ENCODE measurements around the gene SLC51A.
"Not testable (repeated sequence)": the region's sequence is repeated elsewhere in the genome, so short reads cannot be mapped to it uniquely, and the experiment has no call there.

Gene SLC51A

DNA sequence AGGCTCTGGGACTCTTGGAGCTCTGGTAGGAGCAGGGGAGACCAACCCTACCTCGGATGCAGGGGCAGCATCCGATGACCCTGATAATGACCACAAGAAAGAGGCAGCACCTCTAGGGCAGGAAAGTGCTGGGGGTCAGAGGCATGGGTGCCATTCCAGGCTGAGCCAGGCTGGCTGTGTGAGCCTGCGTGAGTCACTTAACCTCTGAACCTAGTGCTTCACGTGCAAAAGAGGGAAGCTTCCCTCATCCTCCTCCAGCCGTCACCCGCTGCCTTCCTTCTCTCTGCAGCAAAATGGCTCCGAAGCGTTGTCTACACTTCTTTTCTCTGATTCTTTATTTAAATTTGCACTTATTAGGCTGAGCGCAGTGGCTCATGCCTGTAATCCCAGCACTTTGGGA is 40.6 kb upstream of the SLC51A start:
- Histone ChIP-seq H3K4me3 (ENCODE audit: insufficient read length, low read depth) (no peak overlapping the region), H3K4me1 (ENCODE audit: insufficient read depth, insufficient read length) (peaks cover 10% of the 10 kb centered on the region), H3K36me3 (ENCODE audit: insufficient read depth, insufficient read length, low read length) (no peaks in the 10 kb centered on the region), H3K27me3 (ENCODE audit: insufficient read depth, insufficient read length) (no peaks in the 10 kb centered on the region), H3K9ac (ENCODE audit: insufficient read length, low read depth) (no peak overlapping the region), H3K9me3 (ENCODE audit: insufficient read depth, low read length) (no peaks in the 10 kb centered on the region)
- DNase-seq (ENCODE audit: low read depth, low spot score) = no peak
- TF ChIP-seq ZNF274 (IDR thresholded peaks at IDR 0.05; ENCODE audit: low read depth, low read length) (no peak), YY1 (IDR thresholded peaks at IDR 0.05; ENCODE audit: insufficient read depth, insufficient read length) (no peak), SUZ12 (IDR thresholded peaks at IDR 0.05; ENCODE audit: extremely low read depth, insufficient read depth, insufficient read length) (no peak)

DNA sequence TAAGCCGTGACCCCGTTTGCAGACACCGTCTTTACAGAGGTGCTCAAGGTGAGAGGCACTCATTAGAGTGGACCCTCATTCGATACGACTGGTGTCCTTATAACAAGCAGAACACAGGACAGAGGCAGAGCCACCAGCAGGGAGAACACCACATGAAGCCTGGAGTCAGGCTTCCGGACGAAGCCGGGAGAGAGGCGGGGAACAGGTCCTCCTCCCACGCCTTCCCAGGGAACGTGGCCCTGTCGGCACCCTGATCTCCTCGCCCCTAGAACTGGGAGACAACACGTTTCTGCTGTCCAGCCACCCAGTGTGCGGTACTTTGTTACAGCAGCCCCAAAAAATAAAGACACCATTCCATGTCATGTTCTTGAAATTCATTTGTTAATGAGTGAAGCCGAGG is 38.8 kb upstream of the SLC51A start:
- DNase-seq (ENCODE audit: low read depth, low spot score) = no peak
- Histone ChIP-seq H3K9ac (ENCODE audit: insufficient read length, low read depth) (no peak overlapping the region), H3K27me3 (ENCODE audit: insufficient read depth, insufficient read length) (no peaks in the 10 kb centered on the region), H3K9me3 (ENCODE audit: insufficient read depth, low read length) (no peaks in the 10 kb centered on the region), H3K4me1 (ENCODE audit: insufficient read depth, insufficient read length) (peaks cover 10% of the 10 kb centered on the region), H3K4me3 (ENCODE audit: insufficient read length, low read depth) (no peak overlapping the region), H3K36me3 (ENCODE audit: insufficient read depth, insufficient read length, low read length) (no peaks in the 10 kb centered on the region)
- TF ChIP-seq SUZ12 (IDR thresholded peaks at IDR 0.05; ENCODE audit: extremely low read depth, insufficient read depth, insufficient read length) (no peak), YY1 (IDR thresholded peaks at IDR 0.05; ENCODE audit: insufficient read depth, insufficient read length) (no peak), ZNF274 (IDR thresholded peaks at IDR 0.05; ENCODE audit: low read depth, low read length) (no peak)

- Histone ChIP-seq H3K36me3 (ENCODE audit: insufficient read depth, insufficient read length, low read length) (no peaks in the 10 kb centered on the region), H3K4me1 (ENCODE audit: insufficient read depth, insufficient read length) (peaks cover 10% of the 10 kb centered on the region), H3K4me3 (ENCODE audit: insufficient read length, low read depth) (no peak overlapping the region), H3K9me3 (ENCODE audit: insufficient read depth, low read length) (no peaks in the 10 kb centered on the region), H3K27me3 (ENCODE audit: insufficient read depth, insufficient read length) (no peaks in the 10 kb centered on the region), H3K9ac (ENCODE audit: insufficient read length, low read depth) (no peak overlapping the region)
- no peak for DNase-seq (ENCODE audit: low read depth, low spot score)
- no peak for TF ChIP-seq YY1 (IDR thresholded peaks at IDR 0.05; ENCODE audit: insufficient read depth, insufficient read length)
- TF ChIP-seq SUZ12 (IDR thresholded peaks at IDR 0.05; ENCODE audit: extremely low read depth, insufficient read depth, insufficient read length) = no peak
- no peak for TF ChIP-seq ZNF274 (IDR thresholded peaks at IDR 0.05; ENCODE audit: low read depth, low read length)
Observed at GRCh38 chr3:196177967-196178366, 38.4 kb upstream of the SLC51A start.

- peaks cover 12% of the 10 kb centered on the region for H3K4me1 ChIP-seq (ENCODE audit: insufficient read depth, insufficient read length)
- no peak overlapping the region for H3K9ac ChIP-seq (ENCODE audit: insufficient read length, low read depth)
- DNase-seq (ENCODE audit: low read depth, low spot score) = no peak
- no peak for TF ChIP-seq SUZ12 (IDR thresholded peaks at IDR 0.05; ENCODE audit: extremely low read depth, insufficient read depth, insufficient read length)
- TF ChIP-seq YY1 (IDR thresholded peaks at IDR 0.05; ENCODE audit: insufficient read depth, insufficient read length) = no peak
- no peak for TF ChIP-seq ZNF274 (IDR thresholded peaks at IDR 0.05; ENCODE audit: low read depth, low read length)
- H3K27me3 ChIP-seq (ENCODE audit: insufficient read depth, insufficient read length) = no peaks in the 10 kb centered on the region
- no peaks in the 10 kb centered on the region for H3K36me3 ChIP-seq (ENCODE audit: insufficient read depth, insufficient read length, low read length)
- no peaks in the 10 kb centered on the region for H3K9me3 ChIP-seq (ENCODE audit: insufficient read depth, low read length)
- H3K4me3 ChIP-seq (ENCODE audit: insufficient read length, low read depth) = no peak overlapping the region
Observed at GRCh38 chr3:196178993-196179379, 37.3 kb upstream of the SLC51A start.

GRCh38 chr3:196179380-196180308 is 36.7 kb upstream of the SLC51A start:
- TF ChIP-seq YY1 (IDR thresholded peaks at IDR 0.05; ENCODE audit: insufficient read depth, insufficient read length) (no peak), ZNF274 (IDR thresholded peaks at IDR 0.05; ENCODE audit: low read depth, low read length) (no peak), SUZ12 (IDR thresholded peaks at IDR 0.05; ENCODE audit: extremely low read depth, insufficient read depth, insufficient read length) (no peak)
- H3K27me3 ChIP-seq (ENCODE audit: insufficient read depth, insufficient read length) = no peaks in the 10 kb centered on the region
- peak; percentile 77 for DNase-seq (ENCODE audit: low read depth, low spot score)
- peaks cover 13% of the 10 kb centered on the region for H3K4me1 ChIP-seq (ENCODE audit: insufficient read depth, insufficient read length)
- H3K4me3 ChIP-seq (ENCODE audit: insufficient read length, low read depth) = no peak overlapping the region
- peak overlapping the region; percentile 77 for H3K9ac ChIP-seq (ENCODE audit: insufficient read length, low read depth)
- no peaks in the 10 kb centered on the region for H3K9me3 ChIP-seq (ENCODE audit: insufficient read depth, low read length)
- H3K36me3 ChIP-seq (ENCODE audit: insufficient read depth, insufficient read length, low read length) = no peaks in the 10 kb centered on the region

- Histone ChIP-seq H3K4me3 (ENCODE audit: insufficient read length, low read depth) (no peak overlapping the region), H3K9me3 (ENCODE audit: insufficient read depth, low read length) (no peaks in the 10 kb centered on the region), H3K27me3 (ENCODE audit: insufficient read depth, insufficient read length) (no peaks in the 10 kb centered on the region), H3K9ac (ENCODE audit: insufficient read length, low read depth) (peak overlapping the region; percentile 77), H3K36me3 (ENCODE audit: insufficient read depth, insufficient read length, low read length) (no peaks in the 10 kb centered on the region), H3K4me1 (ENCODE audit: insufficient read depth, insufficient read length) (peaks cover 12% of the 10 kb centered on the region)
- no peak for DNase-seq (ENCODE audit: low read depth, low spot score)
- no peak for TF ChIP-seq YY1 (IDR thresholded peaks at IDR 0.05; ENCODE audit: insufficient read depth, insufficient read length)
- no peak for TF ChIP-seq ZNF274 (IDR thresholded peaks at IDR 0.05; ENCODE audit: low read depth, low read length)
- no peak for TF ChIP-seq SUZ12 (IDR thresholded peaks at IDR 0.05; ENCODE audit: extremely low read depth, insufficient read depth, insufficient read length)
Observed at GRCh38 chr3:196180346-196180745, 36.0 kb upstream of the SLC51A start.

GRCh38 chr3:196181127-196181546 is 35.2 kb upstream of the SLC51A start:
- Histone ChIP-seq H3K4me3 (ENCODE audit: insufficient read length, low read depth) (no peak overlapping the region), H3K27me3 (ENCODE audit: insufficient read depth, insufficient read length) (no peaks in the 10 kb centered on the region), H3K4me1 (ENCODE audit: insufficient read depth, insufficient read length) (peaks cover 8% of the 10 kb centered on the region), H3K36me3 (ENCODE audit: insufficient read depth, insufficient read length, low read length) (no peaks in the 10 kb centered on the region), H3K9ac (ENCODE audit: insufficient read length, low read depth) (peak overlapping the region; percentile 36), H3K9me3 (ENCODE audit: insufficient read depth, low read length) (no peaks in the 10 kb centered on the region)
- no peak for DNase-seq (ENCODE audit: low read depth, low spot score)
- TF ChIP-seq YY1 (IDR thresholded peaks at IDR 0.05; ENCODE audit: insufficient read depth, insufficient read length) = no peak
- TF ChIP-seq ZNF274 (IDR thresholded peaks at IDR 0.05; ENCODE audit: low read depth, low read length) = no peak
- TF ChIP-seq SUZ12 (IDR thresholded peaks at IDR 0.05; ENCODE audit: extremely low read depth, insufficient read depth, insufficient read length) = no peak

- H3K9me3 ChIP-seq (ENCODE audit: insufficient read depth, low read length); H3K36me3 ChIP-seq (ENCODE audit: insufficient read depth, insufficient read length, low read length); H3K9ac ChIP-seq (ENCODE audit: insufficient read length, low read depth); H3K27me3 ChIP-seq (ENCODE audit: insufficient read depth, insufficient read length); DNase-seq (ENCODE audit: low read depth, low spot score); H3K4me3 ChIP-seq (ENCODE audit: insufficient read length, low read depth): not testable (repeated sequence)
- peaks cover 17% of the 10 kb centered on the region for H3K4me1 ChIP-seq (ENCODE audit: insufficient read depth, insufficient read length)
Observed at GRCh38 chr3:196184169-196184432, 32.2 kb upstream of the SLC51A start.

Measured in NT2/D1 (cell line).